Measurements from ENCODE around the gene TMPRSS11A. TPM values are rescaled to one million over a fixed set of nuclear protein-coding genes. Genes with fewer than 3 reads are reported as not detected.

TMPRSS11A gene
- total RNA-seq, 1 experiment from 2014 or later: not detected

GRCh38 chr4:67899096-67899495 is 64.2 kb downstream of the TMPRSS11A start:
- Histone ChIP-seq H3K4me2 (ENCODE audit: low read length) (no peak overlapping the region), H3K79me2 (ENCODE audit: low read length) (no peaks in the 10 kb centered on the region), H3K4me1 (ENCODE audit: insufficient read depth, low read length) (no peaks in the 10 kb centered on the region), H3K9ac (ENCODE audit: low read length) (no peak overlapping the region), H2AFZ (ENCODE audit: low read length) (no peak overlapping the region), H3F3A (ENCODE audit: low read length, unreplicated experiment) (no peaks in the 10 kb centered on the region), H3K9me3 (ENCODE audit: low read length) (no peaks in the 10 kb centered on the region), H4K20me1 (ENCODE audit: low read length) (no peaks in the 10 kb centered on the region), H3K27ac (ENCODE audit: low read length) (no peak overlapping the region), H3K27me3 (ENCODE audit: low read length) (no peaks in the 10 kb centered on the region), H3K36me3 (ENCODE audit: low read depth, low read length) (no peaks in the 10 kb centered on the region), H3K4me3 (ENCODE audit: low read length) (no peak overlapping the region), H3K9me2 (replicated peaks; ENCODE audit: low read length) (no peaks in the 10 kb centered on the region)
- intact Hi-C loops (cut with micrococcal nuclease): no loop called here
- CTCF ChIA-PET: no interaction called here
- TF ChIP-seq EZH2phosphoT487 (IDR thresholded peaks at IDR 0.05; ENCODE audit: borderline replicate concordance, low read length) (no peak), EZH2 (IDR thresholded peaks at IDR 0.05; ENCODE audit: low read length, unreplicated experiment) (no peak)
- TF ChIP-seq, protein P1, sequence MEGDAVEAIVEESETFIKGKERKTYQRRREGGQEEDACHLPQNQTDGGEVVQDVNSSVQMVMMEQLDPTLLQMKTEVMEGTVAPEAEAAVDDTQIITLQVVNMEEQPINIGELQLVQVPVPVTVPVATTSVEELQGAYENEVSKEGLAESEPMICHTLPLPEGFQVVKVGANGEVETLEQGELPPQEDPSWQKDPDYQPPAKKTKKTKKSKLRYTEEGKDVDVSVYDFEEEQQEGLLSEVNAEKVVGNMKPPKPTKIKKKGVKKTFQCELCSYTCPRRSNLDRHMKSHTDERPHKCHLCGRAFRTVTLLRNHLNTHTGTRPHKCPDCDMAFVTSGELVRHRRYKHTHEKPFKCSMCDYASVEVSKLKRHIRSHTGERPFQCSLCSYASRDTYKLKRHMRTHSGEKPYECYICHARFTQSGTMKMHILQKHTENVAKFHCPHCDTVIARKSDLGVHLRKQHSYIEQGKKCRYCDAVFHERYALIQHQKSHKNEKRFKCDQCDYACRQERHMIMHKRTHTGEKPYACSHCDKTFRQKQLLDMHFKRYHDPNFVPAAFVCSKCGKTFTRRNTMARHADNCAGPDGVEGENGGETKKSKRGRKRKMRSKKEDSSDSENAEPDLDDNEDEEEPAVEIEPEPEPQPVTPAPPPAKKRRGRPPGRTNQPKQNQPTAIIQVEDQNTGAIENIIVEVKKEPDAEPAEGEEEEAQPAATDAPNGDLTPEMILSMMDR (conservative IDR thresholded peaks at IDR 0.05; ENCODE audit: low read depth, low read length): no peak
- ATAC-seq (no peak), DNase-seq (no peak)
- POLR2A ChIA-PET (ENCODE audit: unreplicated experiment): no interaction called here
- BruUV-seq (replicated peaks): no TSS peak

- Histone ChIP-seq H3K4me2 (ENCODE audit: low read length) (no peak overlapping the region), H3K9ac (ENCODE audit: low read length) (no peak overlapping the region), H3K27me3 (ENCODE audit: low read length) (no peaks in the 10 kb centered on the region), H3K79me2 (ENCODE audit: low read length) (no peaks in the 10 kb centered on the region), H2AFZ (ENCODE audit: low read length) (no peak overlapping the region), H4K20me1 (ENCODE audit: low read length) (no peaks in the 10 kb centered on the region), H3K36me3 (ENCODE audit: low read depth, low read length) (no peaks in the 10 kb centered on the region), H3K9me2 (replicated peaks; ENCODE audit: low read length) (no peaks in the 10 kb centered on the region), H3F3A (ENCODE audit: low read length, unreplicated experiment) (no peaks in the 10 kb centered on the region), H3K4me1 (ENCODE audit: insufficient read depth, low read length) (no peaks in the 10 kb centered on the region), H3K27ac (ENCODE audit: low read length) (no peak overlapping the region), H3K9me3 (ENCODE audit: low read length) (no peaks in the 10 kb centered on the region), H3K4me3 (ENCODE audit: low read length) (no peak overlapping the region)
- intact Hi-C loops (cut with micrococcal nuclease): no loop called here
- ChIA-PET CTCF (no interaction called here), POLR2A (ENCODE audit: unreplicated experiment) (interaction anchor here (0.7 kb wide), 1 partner anchor 14 kb away, joined by 3 read pairs; the partner anchor contains the start of gene TMPRSS11D)
- TF ChIP-seq EZH2phosphoT487 (IDR thresholded peaks at IDR 0.05; ENCODE audit: borderline replicate concordance, low read length) (no peak), EZH2 (IDR thresholded peaks at IDR 0.05; ENCODE audit: low read length, unreplicated experiment) (no peak)
- TF ChIP-seq, protein P1 (conservative IDR thresholded peaks at IDR 0.05; ENCODE audit: low read depth, low read length): no peak
- no peak for DNase-seq
- no peak for ATAC-seq
- BruUV-seq (replicated peaks): no TSS peak
Observed at GRCh38 chr4:67897686-67898085, 65.6 kb downstream of the TMPRSS11A start.

GRCh38 chr4:67896421-67897065 is 66.8 kb downstream of the TMPRSS11A start:
- H3F3A ChIP-seq (ENCODE audit: low read length, unreplicated experiment): no peaks in the 10 kb centered on the region
- no peak overlapping the region for H3K4me2 ChIP-seq (ENCODE audit: low read length)
- H3K9me3 ChIP-seq (ENCODE audit: low read length): no peaks in the 10 kb centered on the region
- no peak overlapping the region for H3K4me3 ChIP-seq (ENCODE audit: low read length)
- no peak overlapping the region for H3K27ac ChIP-seq (ENCODE audit: low read length)
- no peaks in the 10 kb centered on the region for H3K36me3 ChIP-seq (ENCODE audit: low read depth, low read length)
- H3K9me2 ChIP-seq (replicated peaks; ENCODE audit: low read length): no peaks in the 10 kb centered on the region
- H3K4me1 ChIP-seq (ENCODE audit: insufficient read depth, low read length): no peaks in the 10 kb centered on the region
- BruUV-seq (replicated peaks): no TSS peak
- no peaks in the 10 kb centered on the region for H3K79me2 ChIP-seq (ENCODE audit: low read length)
- H4K20me1 ChIP-seq (ENCODE audit: low read length): no peaks in the 10 kb centered on the region
- no peaks in the 10 kb centered on the region for H3K27me3 ChIP-seq (ENCODE audit: low read length)
- intact Hi-C loops (cut with micrococcal nuclease): no loop called here
- ATAC-seq: no peak
- H3K9ac ChIP-seq (ENCODE audit: low read length): no peak overlapping the region
- H2AFZ ChIP-seq (ENCODE audit: low read length): no peak overlapping the region
- ChIA-PET CTCF (no interaction called here), POLR2A (ENCODE audit: unreplicated experiment) (no interaction called here)
- DNase-seq: no peak
- TF ChIP-seq EZH2 (IDR thresholded peaks at IDR 0.05; ENCODE audit: low read length, unreplicated experiment) (no peak), EZH2phosphoT487 (IDR thresholded peaks at IDR 0.05; ENCODE audit: borderline replicate concordance, low read length) (no peak)
- TF ChIP-seq, protein P1 (conservative IDR thresholded peaks at IDR 0.05; ENCODE audit: low read depth, low read length): no peak
